H1 (cell line): ENCODE measurements around the gene RELN. TPM values are rescaled to one million over a fixed set of nuclear protein-coding genes. Genes with fewer than 3 reads are reported as not detected.

Experiments used
- CTCF ChIA-PET: fragments of 300-600 bp; sonication (Branson Sonifier 250); formaldehyde crosslinking; loops from one replicate; lab custom pipeline; 2021; ENCODE audit not compliant: partially characterized antibody; lab: Charles Lee
- POLR2A ChIA-PET: fragments of 300-600 bp; sonication (Branson Sonifier 250); formaldehyde crosslinking; loops from one replicate; lab custom pipeline; 2021; ENCODE audit warnings: inconsistent platforms; ENCODE audit not compliant: partially characterized antibody; lab: Charles Lee
- DNase-seq, 2 experiments: peaks; one replicate each; pipeline versions ENCODE4 v3.0.0 to v3.0.0-alpha.2; 2010 to 2022; ENCODE audit warnings: low spot score in 2 of 2, low read depth in 1 of 2, mixed read lengths in 1 of 2
- FAIRE-seq: peaks from 2 replicates; lab custom pipeline; 2011; peaks lifted over from hg19 to GRCh38; lab: Jason Lieb, UNC
- H2AFZ ChIP-seq: 2 replicates; pipeline ENCODE4 v1.8.1; 2012; ENCODE audit warnings: low read length, inconsistent platforms
- H2AK5ac ChIP-seq: 2 replicates; pipeline ENCODE4 v1.6.1; 2013; ENCODE audit warnings: low read depth, low read length
- H2BK120ac ChIP-seq: replicated peaks from 2 replicates; pipeline ENCODE3; 2013; ENCODE audit warnings: low read depth, low read length, inconsistent platforms
- H2BK12ac ChIP-seq: 2 replicates; pipeline ENCODE4 v1.6.1; 2013; ENCODE audit warnings: low read depth, low read length
- H2BK15ac ChIP-seq: 2 replicates; pipeline ENCODE4 v1.6.1; 2013; ENCODE audit warnings: low read length
- H2BK20ac ChIP-seq: 2 replicates; pipeline ENCODE4 v1.6.1; 2013; ENCODE audit warnings: low read length
- H2BK5ac ChIP-seq: 2 replicates; pipeline ENCODE4 v1.6.1; 2013; ENCODE audit warnings: low read depth, low read length
- H3K14ac ChIP-seq: 2 replicates; pipeline ENCODE4 v1.6.1; 2013; ENCODE audit warnings: inconsistent platforms; ENCODE audit not compliant: insufficient read length
- H3K18ac ChIP-seq: 2 replicates; pipeline ENCODE4 v1.6.1; 2013; ENCODE audit warnings: low read length; ENCODE audit errors: extremely low read depth
- H3K23ac ChIP-seq: 2 replicates; pipeline ENCODE4 v1.6.1; 2013; ENCODE audit warnings: inconsistent platforms; ENCODE audit not compliant: insufficient read length
- H3K23me2 ChIP-seq: 2 replicates; pipeline ENCODE4 v1.6.1; 2013; ENCODE audit warnings: low read depth, low read length
- H3K27ac ChIP-seq: 2 replicates; pipeline ENCODE4 v1.6.1; 2011; ENCODE audit warnings: low read depth, low read length, inconsistent platforms
- H3K27me3 ChIP-seq, 4 experiments: replicated peaks in 1 of 4; 1 replicate in 1 of 4; 2 replicates in 3 of 4; pipeline versions ENCODE4 v1.6.1 to v1.8.1; 2011 to 2013; ENCODE audit warnings: low read length in 3 of 4, mild to moderate bottlenecking in 3 of 4, inconsistent platforms in 2 of 4, mixed read lengths in 2 of 4, moderate library complexity in 1 of 4; ENCODE audit not compliant: control insufficient read depth in 3 of 4, insufficient read depth in 3 of 4; ENCODE audit errors: extremely low read depth in 1 of 4
- H3K36me3 ChIP-seq, 4 experiments: 2 replicates each; pipeline versions ENCODE4 v1.6.1 to v1.8.1; 2011 to 2013; ENCODE audit warnings: mild to moderate bottlenecking in 4 of 4, low read length in 3 of 4, moderate library complexity in 2 of 4, control low read depth in 1 of 4, inconsistent platforms in 1 of 4; ENCODE audit not compliant: insufficient read depth in 4 of 4, control insufficient read depth in 2 of 4
- H3K4ac ChIP-seq: replicated peaks from 2 replicates; pipeline ENCODE3; 2013; ENCODE audit warnings: low read length, low read depth, mixed read lengths, inconsistent platforms; ENCODE audit not compliant: insufficient read length
- H3K4me1 ChIP-seq, 4 experiments: replicated peaks in 1 of 4; 1 replicate in 1 of 4; 2 replicates in 3 of 4; pipeline versions ENCODE4 v1.6.1 to v1.8.1; 2011 to 2013; ENCODE audit warnings: low read length in 3 of 4, inconsistent platforms in 2 of 4, mixed read lengths in 1 of 4; ENCODE audit not compliant: insufficient read depth in 4 of 4, control insufficient read depth in 3 of 4
- H3K4me2 ChIP-seq, 2 experiments: 2 replicates each; pipeline versions ENCODE4 v1.6.1 to v1.8.1; 2011 to 2013; ENCODE audit warnings: low read depth in 2 of 2, low read length in 2 of 2, control low read depth in 1 of 2, inconsistent platforms in 1 of 2, mild to moderate bottlenecking in 1 of 2; ENCODE audit not compliant: insufficient read depth in 1 of 2
- H3K4me3 ChIP-seq, 4 experiments: fragments of 200-600, 300-600 bp in 1 of 4; sonication (generic), shearing (Covaris generic), sonication (Bioruptor Twin) in 1 of 4; 2 replicates each; pipeline versions ENCODE4 v1.5.1 to v1.8.1; 2011 to 2016; ENCODE audit warnings: low read length in 4 of 4, low read depth in 3 of 4, control low read depth in 2 of 4, inconsistent platforms in 2 of 4, mild to moderate bottlenecking in 2 of 4, mixed read lengths in 1 of 4, moderate library complexity in 1 of 4; ENCODE audit not compliant: insufficient read depth in 2 of 4; ENCODE audit errors: extremely low read depth in 1 of 4
- H3K56ac ChIP-seq: replicated peaks from 2 replicates; pipeline ENCODE3; 2013; ENCODE audit warnings: low read depth, mild to moderate bottlenecking, mixed read lengths, low read length, inconsistent platforms; ENCODE audit not compliant: insufficient read length
- H3K79me1 ChIP-seq: 2 replicates; pipeline ENCODE4 v1.6.1; 2013; ENCODE audit warnings: low read depth, low read length, control low read depth
- H3K79me2 ChIP-seq, 2 experiments: 2 replicates each; pipeline versions ENCODE4 v1.6.1 to v1.8.1; 2012 to 2013; ENCODE audit warnings: low read length in 2 of 2, mild to moderate bottlenecking in 2 of 2, inconsistent platforms in 1 of 2; ENCODE audit not compliant: insufficient read depth in 2 of 2, control insufficient read depth in 1 of 2
- H3K9ac ChIP-seq, 4 experiments: replicated peaks in 1 of 4; 1 replicate in 1 of 4; 2 replicates in 3 of 4; pipeline versions ENCODE4 v1.6.1 to v1.8.1; 2011 to 2013; ENCODE audit warnings: low read depth in 3 of 4, low read length in 3 of 4, control low read depth in 2 of 4, mild to moderate bottlenecking in 2 of 4, moderate library complexity in 2 of 4, inconsistent platforms in 1 of 4; ENCODE audit errors: extremely low read depth in 1 of 4
- H3K9me3 ChIP-seq, 2 experiments: 2 replicates each; pipeline versions ENCODE4 v1.6.1 to v1.8.1; 2012 to 2013; ENCODE audit warnings: mild to moderate bottlenecking in 2 of 2, moderate library complexity in 2 of 2, control low read depth in 1 of 2, inconsistent platforms in 1 of 2, low read depth in 1 of 2, low read length in 1 of 2, mixed read lengths in 1 of 2; ENCODE audit not compliant: insufficient read depth in 2 of 2
- H4K20me1 ChIP-seq, 2 experiments: replicated peaks in 1 of 2; 2 replicates each; pipeline versions ENCODE3 to v1.8.1; 2011 to 2013; ENCODE audit warnings: inconsistent platforms in 2 of 2, low read length in 2 of 2, mild to moderate bottlenecking in 1 of 2; ENCODE audit not compliant: insufficient read depth in 2 of 2, control insufficient read depth in 1 of 2
- H4K5ac ChIP-seq: 2 replicates; pipeline ENCODE4 v1.6.1; 2013; ENCODE audit warnings: low read length, low read depth, mixed read lengths, inconsistent platforms; ENCODE audit not compliant: insufficient read length
- H4K8ac ChIP-seq: 2 replicates; pipeline ENCODE4 v1.8.0; 2013; ENCODE audit warnings: mild to moderate bottlenecking, moderate library complexity, low read length, inconsistent platforms; ENCODE audit not compliant: insufficient read depth; ENCODE audit errors: extremely low read depth
- H4K91ac ChIP-seq: replicated peaks from 2 replicates; pipeline ENCODE3; 2013; ENCODE audit warnings: low read length, mixed read lengths, inconsistent platforms; ENCODE audit not compliant: insufficient read length
- EP300 ChIP-seq, 2 experiments: IDR thresholded peaks; 1 replicate in 1 of 2; 2 replicates in 1 of 2; pipeline ENCODE4 v1.6.1; 2011 to 2012; ENCODE audit warnings: low read depth in 2 of 2, low read length in 2 of 2, mild to moderate bottlenecking in 2 of 2, borderline replicate concordance in 1 of 2, inconsistent platforms in 1 of 2, moderate library complexity in 1 of 2
- JUND ChIP-seq: IDR thresholded peaks from 2 replicates; pipeline ENCODE4 v1.6.1; 2011; ENCODE audit warnings: mild to moderate bottlenecking, improper control_type of control experiment, low read length
- KDM5A ChIP-seq: fragments of 200-600 bp; IDR thresholded peaks from 2 replicates; pipeline ENCODE4 v1.7.1; 2012; ENCODE audit warnings: mild to moderate bottlenecking, low read length, inconsistent platforms, mixed read lengths
- POU5F1 ChIP-seq: IDR thresholded peaks from 2 replicates; pipeline ENCODE4 v1.6.1; 2011; ENCODE audit warnings: low read depth, mild to moderate bottlenecking, low read length, moderate library complexity
- RFX5 ChIP-seq: IDR thresholded peaks from 2 replicates; pipeline ENCODE4 v1.6.1; 2011; ENCODE audit warnings: low read depth, low read length, improper control_type of control experiment, borderline replicate concordance
- SP1 ChIP-seq: IDR thresholded peaks from 2 replicates; pipeline ENCODE4 v1.6.1; 2011; ENCODE audit warnings: low read depth, low read length
- SRF ChIP-seq: IDR thresholded peaks from 2 replicates; pipeline ENCODE4 v1.6.1; 2011; ENCODE audit warnings: mild to moderate bottlenecking, low read depth, low read length, moderate library complexity
- SUZ12 ChIP-seq: fragments of 200-600 bp; sonication (generic); IDR thresholded peaks from 2 replicates; pipeline ENCODE4 v1.6.1; 2012; ENCODE audit warnings: mild to moderate bottlenecking, inconsistent platforms, low read length, moderate library complexity, mixed read lengths
- ZNF274 ChIP-seq: IDR thresholded peaks from 2 replicates; pipeline ENCODE4 v1.7.0; 2012; ENCODE audit warnings: low read length, borderline replicate concordance; ENCODE audit errors: extremely low read depth
- WGBS, 2 experiments: shearing (Covaris generic) in 1 of 2; methylation state at CpG; one replicate each; pipeline versions ENCODE4 v1.1.6 to v1.1.7; 2013 to 2015; ENCODE audit warnings: low lambda C conversion rate in 2 of 2, mixed read lengths in 2 of 2, inconsistent platforms in 1 of 2, low coverage in 1 of 2, missing lambda C conversion rate in 1 of 2; ENCODE audit not compliant: insufficient replicate concordance in 2 of 2, insufficient coverage in 1 of 2, insufficient read length in 1 of 2; ENCODE audit errors: extremely low coverage in 1 of 2, missing lambda C conversion rate in 1 of 2; 5-methylcytosine and 5-hydroxymethylcytosine counted together
- polyA plus RNA-seq, 7 experiments: library from polyadenylated mRNA; depleted of rRNA in 3 of 7; stranded (reverse) in 5 of 7; unstranded in 2 of 7; fragments of >200 nt in 5 of 7; fragments of 200-250 nt in 2 of 7; gene quantifications; 1 replicate in 5 of 7; 2 replicates in 1 of 7; 4 replicates in 1 of 7; pipeline versions ENCODE4 v1.2.1 to v1.2.3, GENCODE V29; 2011 to 2013; ENCODE audit warnings: missing spikeins in 2 of 7, mixed read lengths in 2 of 7
- total RNA-seq: library from RNA; stranded (reverse); fragmentation: NEBNext Ultra II Directional; extraction: Animal tissue kit (Norgen Biotek cat#: 25700); gene quantifications from 2 replicates; pipeline ENCODE4 v1.2.1, GENCODE V29; 2021
- TF ChIP-seq, protein P1 (sequence below), 3 experiments: IDR thresholded peaks; 1 replicate in 2 of 3; 2 replicates in 1 of 3; pipeline versions ENCODE4 v1.5.1 to v1.6.1; 2011; ENCODE audit warnings: low read length in 3 of 3, mild to moderate bottlenecking in 3 of 3, inconsistent platforms in 2 of 3, low read depth in 1 of 3, moderate library complexity in 1 of 3; ENCODE audit not compliant: insufficient read depth in 1 of 3; ENCODE audit errors: control extremely low read depth in 1 of 3

The RELN gene
- total and polyA plus RNA-seq, 2 of the 8 experiments (the other 6 are each of a cell fraction or from before 2014, with no cell fraction given) = 0.03 to 0.07 TPM

DNA sequence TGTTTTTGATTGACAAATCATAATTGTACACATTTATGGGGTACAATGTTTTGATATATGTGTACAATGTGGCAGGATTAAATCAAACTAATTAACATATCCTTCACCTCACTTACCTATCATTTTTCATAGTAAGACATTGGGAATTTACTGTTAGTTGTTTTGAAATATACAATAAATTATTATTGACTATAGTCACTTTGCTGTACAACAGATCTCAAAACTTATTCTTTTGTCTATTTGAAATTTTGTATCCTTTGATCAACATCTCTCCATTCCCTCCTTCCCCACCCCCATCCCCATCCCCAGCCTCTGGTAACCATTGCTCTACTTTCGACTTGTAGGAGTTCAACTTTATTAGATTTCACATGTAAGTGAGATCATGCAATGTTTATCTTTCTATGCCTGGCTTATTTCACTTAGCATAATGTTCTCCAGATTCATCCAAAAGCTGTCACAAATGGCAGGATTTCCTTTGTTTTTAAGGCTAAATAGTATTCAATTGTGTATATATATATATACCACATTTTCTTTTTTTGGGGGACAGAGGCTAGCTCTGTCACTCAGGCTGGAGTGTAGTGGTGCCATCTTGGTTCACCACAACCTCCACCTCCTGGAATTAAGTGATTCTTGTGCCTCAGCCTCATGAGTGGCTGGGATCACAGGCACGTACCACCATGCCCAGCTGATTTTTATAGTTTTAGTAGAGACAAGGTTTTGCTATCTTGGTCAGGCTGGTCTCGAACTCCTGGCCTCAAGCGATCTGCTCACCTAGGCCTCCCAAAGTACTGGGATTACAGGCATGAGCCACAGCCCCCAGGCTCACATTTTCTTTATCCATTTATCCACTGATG lies 520.1 kb downstream of the RELN start:
- H3K56ac ChIP-seq = no peak overlapping the region
- H2BK12ac ChIP-seq = no peak overlapping the region
- no peak overlapping the region for H3K9ac ChIP-seq
- ChIA-PET CTCF (no interaction called here), POLR2A (no interaction called here)
- DNase-seq (no peak), FAIRE-seq (no peak)
- no peak overlapping the region for H3K23ac ChIP-seq
- H2AK5ac ChIP-seq = no peak overlapping the region
- H2BK5ac ChIP-seq = no peak overlapping the region
- no peaks in the 10 kb centered on the region for H3K23me2 ChIP-seq
- no peaks in the 10 kb centered on the region for H3K9me3 ChIP-seq
- no peak overlapping the region for H2BK120ac ChIP-seq
- no peaks in the 10 kb centered on the region for H3K36me3 ChIP-seq
- H3K79me2 ChIP-seq = no peaks in the 10 kb centered on the region
- H4K20me1 ChIP-seq = no peaks in the 10 kb centered on the region
- no peak overlapping the region for H3K4me3 ChIP-seq
- H3K79me1 ChIP-seq = no peaks in the 10 kb centered on the region
- H3K27ac ChIP-seq = no peak overlapping the region
- 86% methylated on average over 4 of the region's 4 CpGs; no CpG with 5 or more reads in 1 of the 2 experiments for whole genome bisulfite sequencing, 2 experiments
- no peaks in the 10 kb centered on the region for H3K4me1 ChIP-seq
- H4K8ac ChIP-seq = no peak overlapping the region
- no peak overlapping the region for H2BK15ac ChIP-seq
- no peak overlapping the region for H4K91ac ChIP-seq
- H4K5ac ChIP-seq = no peak overlapping the region
- H3K4me2 ChIP-seq = no peak overlapping the region
- H3K27me3 ChIP-seq = no peaks in the 10 kb centered on the region
- no peak overlapping the region for H2BK20ac ChIP-seq
- H3K18ac ChIP-seq = no peak overlapping the region
- H3K14ac ChIP-seq = no peak overlapping the region
- H3K4ac ChIP-seq = no peak overlapping the region
- H2AFZ ChIP-seq = no peak overlapping the region
- no peak for TF ChIP-seq SUZ12
- no peak for TF ChIP-seq JUND
- no peak for TF ChIP-seq POU5F1
- TF ChIP-seq, protein P1, sequence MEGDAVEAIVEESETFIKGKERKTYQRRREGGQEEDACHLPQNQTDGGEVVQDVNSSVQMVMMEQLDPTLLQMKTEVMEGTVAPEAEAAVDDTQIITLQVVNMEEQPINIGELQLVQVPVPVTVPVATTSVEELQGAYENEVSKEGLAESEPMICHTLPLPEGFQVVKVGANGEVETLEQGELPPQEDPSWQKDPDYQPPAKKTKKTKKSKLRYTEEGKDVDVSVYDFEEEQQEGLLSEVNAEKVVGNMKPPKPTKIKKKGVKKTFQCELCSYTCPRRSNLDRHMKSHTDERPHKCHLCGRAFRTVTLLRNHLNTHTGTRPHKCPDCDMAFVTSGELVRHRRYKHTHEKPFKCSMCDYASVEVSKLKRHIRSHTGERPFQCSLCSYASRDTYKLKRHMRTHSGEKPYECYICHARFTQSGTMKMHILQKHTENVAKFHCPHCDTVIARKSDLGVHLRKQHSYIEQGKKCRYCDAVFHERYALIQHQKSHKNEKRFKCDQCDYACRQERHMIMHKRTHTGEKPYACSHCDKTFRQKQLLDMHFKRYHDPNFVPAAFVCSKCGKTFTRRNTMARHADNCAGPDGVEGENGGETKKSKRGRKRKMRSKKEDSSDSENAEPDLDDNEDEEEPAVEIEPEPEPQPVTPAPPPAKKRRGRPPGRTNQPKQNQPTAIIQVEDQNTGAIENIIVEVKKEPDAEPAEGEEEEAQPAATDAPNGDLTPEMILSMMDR (IDR thresholded peaks at IDR 0.05; ENCODE audit: control extremely low read depth in 1 of 3, insufficient read depth in 1 of 3, low read depth in 1 of 3, low read length in 3 of 3) = no peak
- no peak for TF ChIP-seq SRF
- no peak for TF ChIP-seq ZNF274
- TF ChIP-seq KDM5A = no peak
- TF ChIP-seq EP300 (IDR thresholded peaks at IDR 0.05; ENCODE audit: borderline replicate concordance in 1 of 2, low read depth in 2 of 2, low read length in 2 of 2) = no peak
- TF ChIP-seq RFX5 = no peak
- TF ChIP-seq SP1 = no peak
